Neural progenitor cell (in vitro differentiated cells): ENCODE measurements around the gene TNNC1. TPM values are rescaled to one million over a fixed set of nuclear protein-coding genes. Genes with fewer than 3 reads are reported as not detected.
A peak's percentile ranks its signal among the peaks of the same experiment; 100 is the strongest.

ENCODE experiments used
- DNase-seq: peaks from one replicate; pipeline ENCODE4 v3.0.0-alpha.2; 2016; ENCODE audit warnings: low spot score
- H2AFZ ChIP-seq: fragments of 200-600 bp; sonication (generic); replicated peaks from 2 replicates; pipeline ENCODE4 v1.6.1; 2016; ENCODE audit warnings: antibody characterized with exemption
- H3F3A ChIP-seq: fragments of 200-600 bp; sonication (generic); 2 replicates; pipeline ENCODE4 v1.6.1; 2016; ENCODE audit warnings: antibody characterized with exemption, low read depth
- H3K27ac ChIP-seq: fragments of 200-600 bp; sonication (generic); 2 replicates; pipeline ENCODE4 v1.5.1; 2016; ENCODE audit warnings: mild to moderate bottlenecking
- H3K27me3 ChIP-seq: fragments of 200-600 bp; sonication (generic); 2 replicates; pipeline ENCODE4 v1.6.1; 2016; ENCODE audit warnings: mild to moderate bottlenecking, moderate library complexity
- H3K36me3 ChIP-seq: fragments of 200-600 bp; sonication (generic); 2 replicates; pipeline ENCODE4 v1.5.1; 2016
- H3K4me1 ChIP-seq: fragments of 200-600 bp; sonication (generic); 2 replicates; pipeline ENCODE4 v1.6.1; 2016; ENCODE audit warnings: mixed run types
- H3K4me2 ChIP-seq: fragments of 200-600 bp; sonication (generic); 2 replicates; pipeline ENCODE4 v1.6.1; 2016
- H3K4me3 ChIP-seq: fragments of 200-600 bp; sonication (generic); 2 replicates; pipeline ENCODE4 v1.5.1; 2016
- H3K79me2 ChIP-seq: fragments of 200-600 bp; sonication (generic); 2 replicates; pipeline ENCODE4 v1.6.1; 2016; ENCODE audit warnings: low read depth
- H3K9ac ChIP-seq: fragments of 200-600 bp; sonication (generic); 2 replicates; pipeline ENCODE4 v1.6.1; 2016
- H3K9me3 ChIP-seq: fragments of 200-600 bp; sonication (generic); 2 replicates; pipeline ENCODE4 v1.5.1; 2016; ENCODE audit warnings: low read depth
- H4K20me1 ChIP-seq: fragments of 200-600 bp; sonication (generic); 2 replicates; pipeline ENCODE4 v1.6.1; 2016; ENCODE audit warnings: low read depth
- H3K27ac Mint-ChIP-seq: 3 replicates; pipeline ENCODE4 v1.8.0; 2021; ENCODE audit warnings: mixed read lengths
- H3K27me3 Mint-ChIP-seq: 2 replicates; pipeline ENCODE4 v1.8.0; 2022; ENCODE audit warnings: low read depth, mild to moderate bottlenecking, inconsistent platforms, moderate library complexity, mixed read lengths; ENCODE audit not compliant: insufficient read depth
- H3K36me3 Mint-ChIP-seq: 3 replicates; pipeline ENCODE4 v1.8.0; 2021; ENCODE audit warnings: mixed read lengths
- H3K4me1 Mint-ChIP-seq: 3 replicates; pipeline ENCODE4 v1.8.0; 2021; ENCODE audit warnings: mixed read lengths
- H3K4me3 Mint-ChIP-seq: 3 replicates; pipeline ENCODE4 v1.8.0; 2021; ENCODE audit warnings: mild to moderate bottlenecking, moderate library complexity, mixed read lengths
- H3K9me3 Mint-ChIP-seq: 3 replicates; pipeline ENCODE4 v1.8.0; 2020; ENCODE audit warnings: mixed read lengths
- EZH2 ChIP-seq: fragments of 200-600 bp; sonication (generic); IDR thresholded peaks from 2 replicates; pipeline ENCODE4 v1.6.1; 2017; ENCODE audit warnings: antibody characterized with exemption, mild to moderate bottlenecking, moderate library complexity
- EZH2phosphoT487 ChIP-seq: fragments of 200-600 bp; sonication (generic); IDR thresholded peaks from 2 replicates; pipeline ENCODE4 v1.6.1; 2017; ENCODE audit warnings: antibody characterized with exemption
- total RNA-seq: library from RNA; depleted of rRNA; stranded (reverse); fragments of >200 nt; gene quantifications from 2 replicates; pipeline ENCODE4 v1.2.3, GENCODE V29; 2015; ENCODE audit warnings: low replicate concordance
- TF ChIP-seq, protein P1 (sequence below): fragments of 200-600 bp; sonication (generic); IDR thresholded peaks from 2 replicates; pipeline ENCODE4 v1.5.1; 2017; ENCODE audit warnings: antibody characterized with exemption, mild to moderate bottlenecking

The TNNC1 gene
- total RNA-seq, 1 donor from 2014 or later = 0.67 TPM

- Histone ChIP-seq H3K4me2 (no peak overlapping the region), H3F3A (peaks cover 12% of the 10 kb centered on the region), H3K36me3 (no peaks in the 10 kb centered on the region), H2AFZ (no peak overlapping the region), H3K27me3 (no peaks in the 10 kb centered on the region), H3K4me1 (peaks cover 17% of the 10 kb centered on the region), H3K9me3 (no peaks in the 10 kb centered on the region), H4K20me1 (no peaks in the 10 kb centered on the region), H3K79me2 (peaks cover 10% of the 10 kb centered on the region), H3K9ac (no peak overlapping the region), H3K4me3 (no peak overlapping the region), H3K27ac (no peak overlapping the region)
- Mint-ChIP-seq H3K27ac (no peak overlapping the region), H3K4me3 (peak overlapping the region; percentile 64), H3K9me3 (no peaks in the 10 kb centered on the region), H3K4me1 (peaks cover 30% of the 10 kb centered on the region), H3K27me3 (peaks cover 20% of the 10 kb centered on the region), H3K36me3 (no peaks in the 10 kb centered on the region)
- peak; percentile 46 for DNase-seq
- no peak for TF ChIP-seq EZH2phosphoT487
- TF ChIP-seq, protein P1, sequence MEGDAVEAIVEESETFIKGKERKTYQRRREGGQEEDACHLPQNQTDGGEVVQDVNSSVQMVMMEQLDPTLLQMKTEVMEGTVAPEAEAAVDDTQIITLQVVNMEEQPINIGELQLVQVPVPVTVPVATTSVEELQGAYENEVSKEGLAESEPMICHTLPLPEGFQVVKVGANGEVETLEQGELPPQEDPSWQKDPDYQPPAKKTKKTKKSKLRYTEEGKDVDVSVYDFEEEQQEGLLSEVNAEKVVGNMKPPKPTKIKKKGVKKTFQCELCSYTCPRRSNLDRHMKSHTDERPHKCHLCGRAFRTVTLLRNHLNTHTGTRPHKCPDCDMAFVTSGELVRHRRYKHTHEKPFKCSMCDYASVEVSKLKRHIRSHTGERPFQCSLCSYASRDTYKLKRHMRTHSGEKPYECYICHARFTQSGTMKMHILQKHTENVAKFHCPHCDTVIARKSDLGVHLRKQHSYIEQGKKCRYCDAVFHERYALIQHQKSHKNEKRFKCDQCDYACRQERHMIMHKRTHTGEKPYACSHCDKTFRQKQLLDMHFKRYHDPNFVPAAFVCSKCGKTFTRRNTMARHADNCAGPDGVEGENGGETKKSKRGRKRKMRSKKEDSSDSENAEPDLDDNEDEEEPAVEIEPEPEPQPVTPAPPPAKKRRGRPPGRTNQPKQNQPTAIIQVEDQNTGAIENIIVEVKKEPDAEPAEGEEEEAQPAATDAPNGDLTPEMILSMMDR = peak; percentile 21
- no peak for TF ChIP-seq EZH2
Observed at GRCh38 chr3:52451237-52452083, 2.4 kb downstream of the TNNC1 start.

DNA sequence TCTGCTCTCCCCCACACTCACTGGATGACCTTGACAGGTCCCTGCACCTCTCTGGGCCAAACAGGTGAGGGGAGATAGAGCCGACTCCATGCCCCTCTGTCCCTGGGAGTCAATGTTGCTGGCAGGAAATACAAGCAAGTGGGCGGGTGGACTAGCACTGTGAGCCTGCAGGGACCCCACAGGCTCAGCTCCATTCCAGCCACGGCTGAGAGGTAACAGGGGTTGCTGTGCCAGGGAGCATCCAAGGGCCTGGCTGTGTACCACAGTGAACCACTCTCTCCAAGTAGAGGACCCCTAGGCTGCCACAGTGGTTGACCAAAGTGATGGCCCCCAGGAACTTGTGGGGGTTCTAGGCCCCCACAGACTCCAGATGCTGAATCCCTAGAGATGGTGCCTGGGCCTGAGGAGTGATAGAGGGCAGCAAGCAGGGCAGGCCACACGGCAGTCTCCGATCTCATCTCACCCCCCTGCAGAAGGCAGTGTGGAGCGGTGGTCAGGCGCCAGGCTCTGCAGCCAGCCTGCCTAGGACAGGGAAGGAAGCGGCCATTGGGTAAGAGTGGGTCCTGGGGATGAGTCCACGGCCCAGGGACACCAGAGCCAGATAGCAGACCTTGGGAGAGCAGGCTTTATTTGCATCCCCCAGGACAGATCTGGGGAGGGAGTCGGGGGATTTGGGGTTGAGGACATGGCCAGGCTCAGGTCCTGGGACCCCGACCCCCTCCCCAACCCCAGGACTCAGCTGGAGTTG, 3.2 kb downstream of the TNNC1 start:
- Mint-ChIP-seq H3K27ac (peak overlapping the region; percentile 72), H3K4me3 (no peak overlapping the region), H3K27me3 (peaks cover 18% of the 10 kb centered on the region), H3K4me1 (peaks cover 27% of the 10 kb centered on the region), H3K9me3 (no peaks in the 10 kb centered on the region), H3K36me3 (no peaks in the 10 kb centered on the region)
- Histone ChIP-seq H4K20me1 (no peaks in the 10 kb centered on the region), H3K36me3 (no peaks in the 10 kb centered on the region), H3K4me1 (peaks cover 17% of the 10 kb centered on the region), H3K27ac (no peak overlapping the region), H3K4me2 (no peak overlapping the region), H3K9ac (no peak overlapping the region), H2AFZ (no peak overlapping the region), H3K79me2 (peaks cover 2% of the 10 kb centered on the region), H3F3A (peaks cover 10% of the 10 kb centered on the region), H3K4me3 (no peak overlapping the region), H3K27me3 (no peaks in the 10 kb centered on the region), H3K9me3 (no peaks in the 10 kb centered on the region)
- no peak for DNase-seq
- TF ChIP-seq EZH2 (no peak), EZH2phosphoT487 (no peak)
- TF ChIP-seq, protein P1 = no peak

- Histone ChIP-seq H3K27ac (no peak overlapping the region), H3K27me3 (no peaks in the 10 kb centered on the region), H2AFZ (no peak overlapping the region), H3F3A (no peaks in the 10 kb centered on the region), H3K9me3 (no peaks in the 10 kb centered on the region), H3K9ac (no peak overlapping the region), H3K4me3 (no peak overlapping the region), H4K20me1 (no peaks in the 10 kb centered on the region), H3K4me1 (peaks cover 3% of the 10 kb centered on the region), H3K79me2 (no peaks in the 10 kb centered on the region), H3K4me2 (no peak overlapping the region), H3K36me3 (no peaks in the 10 kb centered on the region)
- Mint-ChIP-seq H3K9me3 (no peaks in the 10 kb centered on the region), H3K27me3 (peaks cover 15% of the 10 kb centered on the region), H3K4me1 (peaks cover 12% of the 10 kb centered on the region), H3K27ac (no peak overlapping the region), H3K36me3 (no peaks in the 10 kb centered on the region), H3K4me3 (no peak overlapping the region)
- no peak for DNase-seq
- TF ChIP-seq EZH2phosphoT487 (no peak), EZH2 (no peak)
- TF ChIP-seq, protein P1 = no peak
Observed at GRCh38 chr3:52447512-52448355, 6.1 kb downstream of the TNNC1 start.
